Measurements from ENCODE around the gene ST6GALNAC4. TPM values are rescaled to one million over a fixed set of nuclear protein-coding genes. Genes with fewer than 3 reads are reported as not detected.
A peak's percentile ranks its signal among the peaks of the same experiment; 100 is the strongest.

The ST6GALNAC4 gene
- total RNA-seq, 1 experiment from 2014 or later, result 15.4 TPM

GRCh38 chr9:127886401-127886972, 30.4 kb downstream of the ST6GALNAC4 start:
- Histone ChIP-seq H3K18ac (ENCODE audit: insufficient read length, low read depth, low read length) (no peak overlapping the region), H2BK20ac (ENCODE audit: low read depth, low read length, poor library complexity, severe bottlenecking) (no peak overlapping the region), H2BK12ac (ENCODE audit: insufficient read length, low read depth, low read length) (no peak overlapping the region), H3K4me1 (ENCODE audit: insufficient read depth, low read length) (no peaks in the 10 kb centered on the region), H3K79me2 (ENCODE audit: insufficient read depth, low read length) (no peaks in the 10 kb centered on the region), H4K8ac (replicated peaks; ENCODE audit: insufficient read length, low read depth, low read length) (no peak overlapping the region), H2AK5ac (ENCODE audit: insufficient read length, low read length) (no peak overlapping the region), H2AFZ (ENCODE audit: low read length) (no peak overlapping the region), H3K27ac (ENCODE audit: insufficient read length, low read depth, low read length) (no peak overlapping the region), H2BK15ac (ENCODE audit: low read depth, low read length) (no peak overlapping the region), H3K4ac (ENCODE audit: low read depth, low read length) (no peak overlapping the region), H3K4me2 (ENCODE audit: insufficient read depth, insufficient read length, low read length) (no peak overlapping the region), H3K9me3 (ENCODE audit: control insufficient read depth, low read depth, low read length) (no peaks in the 10 kb centered on the region), H3K56ac (ENCODE audit: insufficient read length, low read depth, low read length) (no peak overlapping the region), H4K5ac (ENCODE audit: insufficient read length, low read depth, low read length) (no peak overlapping the region), H4K91ac (ENCODE audit: insufficient read length, low read depth, low read length) (no peak overlapping the region), H3T11ph (ENCODE audit: low read length) (no peak overlapping the region), H2BK5ac (ENCODE audit: insufficient read length, low read length) (no peak overlapping the region), H3K14ac (ENCODE audit: insufficient read depth, low read length) (no peak overlapping the region), H3K23ac (ENCODE audit: insufficient read length, low read depth, low read length) (no peak overlapping the region), H3K27me3 (ENCODE audit: insufficient read depth, low read length) (no peaks in the 10 kb centered on the region), H4K20me1 (ENCODE audit: control insufficient read depth, insufficient read depth, insufficient read length) (no peaks in the 10 kb centered on the region), H2BK120ac (ENCODE audit: low read depth, low read length, poor library complexity, severe bottlenecking) (no peak overlapping the region), H3K9ac (ENCODE audit: extremely low read depth, insufficient read length, low read length) (no peak overlapping the region), H3K79me1 (ENCODE audit: insufficient read depth, low read depth, low read length, poor library complexity, severe bottlenecking) (no peaks in the 10 kb centered on the region), H3K23me2 (ENCODE audit: insufficient read length, low read depth, low read length, poor library complexity, severe bottlenecking) (no peaks in the 10 kb centered on the region)
- no peak for DNase-seq
- TF ChIP-seq CTCF (conservative IDR thresholded peaks at IDR 0.05), result no peak
- no peaks in the 10 kb centered on the region; a peak in 1 of 5 replicates for H3K9me3 Mint-ChIP-seq
- WGBS (ENCODE audit: extremely low coverage, insufficient read length, low lambda C conversion rate), result no CpG with 5 or more reads among the region's 18 CpGs
- no peaks in the 10 kb centered on the region; the same call in 1 of the 2 replicates for H3K27me3 Mint-ChIP-seq (ENCODE audit: low read depth)
- peak overlapping the region in 1 of 3 experiments; percentile 40; a peak in 3 of 7 replicates for H3K27ac Mint-ChIP-seq
- H3K36me3 Mint-ChIP-seq (ENCODE audit: insufficient read depth in 1 of 3, low read depth in 3 of 3), result peaks cover 7 to 42% (median 39%) of the 10 kb centered on the region in 3 experiments; a peak in 6 of 7 replicates
- H3K4me3 Mint-ChIP-seq, result no peak overlapping the region
- peaks cover 6 to 20% of the 10 kb centered on the region in 2 experiments; a peak in 3 of 4 replicates for H3K4me1 Mint-ChIP-seq

Data from H9 (cell line).